ENCODE results near the gene LDLRAD3.
"Not testable (repeated sequence)": the region's sequence is repeated elsewhere in the genome, so short reads cannot be mapped to it uniquely, and the experiment has no call there.

The LDLRAD3 gene

DNA sequence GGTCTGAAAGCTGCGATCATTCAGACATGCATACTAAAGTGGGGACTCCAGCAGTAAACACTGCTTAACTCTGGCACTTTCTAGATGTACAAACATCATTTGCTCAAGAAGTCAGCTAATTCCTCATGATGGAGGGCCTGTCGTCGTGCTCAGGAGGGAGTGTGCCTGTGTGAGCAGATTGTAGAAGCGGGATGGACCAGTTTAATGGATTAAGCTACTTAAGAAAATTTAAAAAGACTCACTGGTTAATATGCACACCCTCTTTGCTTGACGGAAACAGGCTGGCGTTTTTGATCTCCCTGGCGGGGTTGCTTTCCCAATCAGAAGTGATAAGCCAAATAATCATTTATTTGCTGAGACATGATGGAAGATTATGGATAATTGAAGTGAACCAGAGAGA is 79.0 kb downstream of the LDLRAD3 start:
- no peak for DNase-seq

DNA sequence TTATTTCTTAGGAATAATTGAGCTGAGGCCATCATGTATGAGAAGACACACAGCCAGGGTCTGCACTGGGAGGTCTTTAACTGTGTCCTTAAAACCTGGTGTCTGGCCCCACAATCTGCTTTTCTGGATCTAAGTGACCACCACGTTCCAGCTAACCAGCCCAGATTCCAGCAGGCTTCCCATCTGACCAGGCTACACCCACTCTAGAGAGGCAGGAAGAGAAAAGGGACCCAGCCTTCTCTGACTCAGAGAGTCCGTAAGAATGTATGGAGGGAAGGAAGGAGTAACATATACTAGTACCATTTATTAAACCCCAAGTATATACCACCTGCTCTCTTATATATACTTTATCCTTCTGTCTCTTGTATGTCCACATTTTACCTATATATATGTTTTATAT is 80.1 kb downstream of the LDLRAD3 start:
- DNase-seq, result no peak

DNA sequence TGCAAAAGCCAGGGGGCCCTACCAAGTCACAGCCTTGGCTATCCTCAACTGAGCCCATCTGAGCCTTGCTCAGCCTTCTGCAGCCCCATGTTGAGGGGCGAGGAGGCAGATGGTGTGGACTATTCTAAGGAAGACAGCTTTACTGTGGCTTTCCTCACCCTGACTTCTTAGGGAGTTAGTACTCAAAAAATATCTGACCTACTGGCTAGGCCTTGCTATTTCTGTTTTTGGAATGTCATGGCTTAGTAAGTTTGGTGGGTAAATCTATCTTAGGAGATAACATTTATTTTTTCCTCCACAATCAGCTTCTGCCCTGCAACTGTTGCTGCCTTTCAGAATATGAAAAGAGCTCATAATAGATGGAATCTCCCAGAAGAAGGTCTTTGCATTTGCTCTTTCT is 80.9 kb downstream of the LDLRAD3 start:
- DNase-seq, result no peak

DNA sequence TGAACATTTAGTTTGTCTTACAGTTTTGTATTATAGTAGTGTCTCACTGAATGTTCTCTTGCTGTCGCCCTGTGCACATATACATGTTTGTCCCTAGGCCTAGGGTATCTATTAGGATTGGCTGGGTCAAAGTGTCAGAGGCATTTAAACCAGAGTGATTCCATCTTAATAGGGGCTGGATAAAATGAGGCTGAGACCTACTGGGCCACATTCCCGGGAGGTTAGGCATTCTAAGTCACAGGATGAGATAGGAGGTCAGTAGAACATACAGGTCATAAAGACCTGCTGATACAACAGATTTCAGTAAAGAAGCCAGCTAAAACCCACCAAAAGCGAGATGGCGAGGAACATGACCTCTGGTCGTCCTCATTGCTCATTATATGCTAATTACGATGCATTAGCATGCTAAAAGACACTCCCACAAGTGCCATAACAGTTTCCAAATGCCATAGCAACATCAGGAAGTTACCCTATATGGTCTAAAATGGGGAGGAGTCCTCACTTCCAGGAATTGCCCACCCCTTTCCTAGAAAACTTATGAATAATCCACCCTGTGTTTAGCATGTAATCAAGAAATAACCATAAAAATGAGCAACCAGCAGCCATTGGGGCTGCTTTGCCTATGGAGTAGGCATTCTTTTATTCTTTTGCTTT is 82.6 kb downstream of the LDLRAD3 start:
- DNase-seq, result no peak

DNA sequence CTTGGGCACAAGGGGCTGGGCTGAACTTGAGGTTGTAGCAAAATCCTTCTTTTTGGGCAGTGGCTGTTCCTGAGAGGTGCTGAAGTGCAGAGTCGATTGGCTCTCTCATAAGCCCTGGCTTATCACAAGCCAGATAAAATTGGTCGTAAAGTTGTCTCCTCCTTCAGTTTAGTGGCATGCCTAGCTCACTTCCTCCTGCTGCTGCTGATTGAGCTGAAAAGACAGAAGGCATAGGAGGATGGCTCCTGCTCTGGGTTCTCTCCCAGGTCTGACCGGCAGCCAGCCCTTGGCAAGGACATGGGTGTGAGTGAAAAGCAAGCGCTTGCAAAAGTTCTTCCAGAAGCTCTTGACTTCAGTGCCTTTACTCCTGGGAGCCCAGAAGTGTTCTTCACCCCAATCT is 83.9 kb downstream of the LDLRAD3 start:
- DNase-seq, result no peak

DNA sequence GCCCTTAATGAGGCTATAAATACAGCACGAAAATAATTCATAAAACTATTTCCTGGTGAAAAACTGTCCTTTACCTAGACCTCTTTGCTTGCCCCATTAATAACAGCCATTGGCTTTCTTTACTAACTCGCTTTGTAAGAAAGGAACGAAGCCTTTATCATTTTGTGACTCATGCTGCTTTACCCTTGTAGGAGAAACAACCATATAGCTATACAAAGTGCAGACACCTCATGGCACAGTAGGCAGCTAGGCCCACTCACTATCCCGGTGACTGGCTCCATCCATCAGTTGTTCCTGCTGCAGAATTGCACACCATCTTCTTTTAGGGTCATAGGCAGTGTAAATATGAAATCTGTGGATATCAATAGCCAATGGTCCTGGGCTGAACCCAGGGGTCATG is 85.8 kb downstream of the LDLRAD3 start:
- no peak for DNase-seq

DNA sequence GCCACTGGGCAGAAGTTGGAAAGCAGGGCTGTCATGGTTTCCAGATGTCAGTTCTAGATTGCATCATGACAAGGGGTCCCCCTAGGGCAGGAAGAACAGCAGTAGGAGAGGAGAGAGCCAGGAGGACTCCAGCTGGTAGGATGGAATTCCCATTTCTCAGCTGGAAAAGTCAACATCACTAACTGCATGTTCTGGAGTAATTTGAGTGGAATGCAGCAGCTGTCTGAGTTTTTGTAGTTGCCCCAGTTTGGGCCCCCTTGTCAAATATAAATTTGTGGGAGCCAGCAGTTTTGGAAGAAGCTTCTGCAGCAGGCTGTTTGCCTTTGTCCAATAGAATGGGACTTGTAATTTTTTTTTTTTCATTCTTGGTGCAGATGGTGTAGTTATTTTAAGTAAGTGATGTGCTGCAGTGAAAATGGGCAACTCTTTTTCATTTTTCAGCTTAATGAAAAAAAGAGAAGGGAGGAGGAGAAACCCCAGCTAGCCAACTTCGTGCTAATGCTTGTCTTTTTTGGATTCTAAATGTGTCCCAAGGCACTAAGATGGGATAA is 86.9 kb downstream of the LDLRAD3 start:
- DNase-seq, result peak; percentile 35

DNA sequence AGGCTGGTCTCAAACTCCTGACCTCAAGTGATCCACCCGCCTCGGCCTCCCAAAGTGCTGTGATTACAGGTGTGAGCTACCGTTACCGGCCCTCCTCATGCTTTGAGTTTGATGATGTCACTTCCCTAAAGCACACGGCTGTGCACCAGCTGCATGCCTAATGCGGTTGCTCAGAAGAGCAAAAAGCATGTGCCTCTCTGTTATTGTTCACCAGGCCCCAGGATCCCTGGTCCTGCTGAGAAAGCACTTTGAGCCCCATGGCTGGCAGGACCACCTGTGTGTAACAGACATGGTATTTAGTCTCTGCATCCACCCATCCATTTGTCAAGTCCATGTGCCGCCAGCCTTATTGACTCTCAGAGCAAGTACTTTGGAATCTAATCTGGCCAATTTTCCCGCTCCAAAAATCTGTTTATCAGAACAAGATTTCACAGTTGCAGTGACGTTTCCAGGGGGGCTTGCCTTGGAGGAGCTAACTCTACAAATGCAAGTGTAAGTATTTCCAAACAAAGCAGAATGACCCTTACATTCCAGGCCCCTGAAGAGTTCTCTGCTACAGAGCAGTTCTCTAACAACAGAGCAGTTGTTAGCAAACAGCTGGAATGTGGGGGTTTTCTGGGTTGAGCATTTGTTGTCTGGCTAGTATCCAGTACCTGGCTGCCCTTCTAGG is 89.4 kb downstream of the LDLRAD3 start:
- DNase-seq, result no peak

DNA sequence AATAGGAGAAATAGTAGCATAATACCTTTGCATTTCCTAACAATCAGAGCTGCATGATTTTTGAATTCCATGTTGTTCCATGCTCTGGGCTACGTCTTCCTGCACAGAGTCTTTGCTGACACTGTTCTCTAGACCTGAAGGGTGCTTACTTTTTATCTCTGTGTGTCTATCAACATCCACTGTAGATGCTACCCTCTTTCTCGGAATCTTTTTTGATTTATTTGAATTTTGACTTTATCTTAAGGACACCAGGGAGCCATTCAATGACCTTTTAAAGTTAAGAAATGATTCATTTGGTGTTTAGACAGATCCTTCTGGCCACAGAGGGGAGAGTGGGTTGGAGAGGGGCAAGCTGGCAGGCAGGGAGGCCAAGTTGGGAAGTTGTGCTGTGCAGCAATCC is 90.1 kb downstream of the LDLRAD3 start:
- no peak for DNase-seq

DNA sequence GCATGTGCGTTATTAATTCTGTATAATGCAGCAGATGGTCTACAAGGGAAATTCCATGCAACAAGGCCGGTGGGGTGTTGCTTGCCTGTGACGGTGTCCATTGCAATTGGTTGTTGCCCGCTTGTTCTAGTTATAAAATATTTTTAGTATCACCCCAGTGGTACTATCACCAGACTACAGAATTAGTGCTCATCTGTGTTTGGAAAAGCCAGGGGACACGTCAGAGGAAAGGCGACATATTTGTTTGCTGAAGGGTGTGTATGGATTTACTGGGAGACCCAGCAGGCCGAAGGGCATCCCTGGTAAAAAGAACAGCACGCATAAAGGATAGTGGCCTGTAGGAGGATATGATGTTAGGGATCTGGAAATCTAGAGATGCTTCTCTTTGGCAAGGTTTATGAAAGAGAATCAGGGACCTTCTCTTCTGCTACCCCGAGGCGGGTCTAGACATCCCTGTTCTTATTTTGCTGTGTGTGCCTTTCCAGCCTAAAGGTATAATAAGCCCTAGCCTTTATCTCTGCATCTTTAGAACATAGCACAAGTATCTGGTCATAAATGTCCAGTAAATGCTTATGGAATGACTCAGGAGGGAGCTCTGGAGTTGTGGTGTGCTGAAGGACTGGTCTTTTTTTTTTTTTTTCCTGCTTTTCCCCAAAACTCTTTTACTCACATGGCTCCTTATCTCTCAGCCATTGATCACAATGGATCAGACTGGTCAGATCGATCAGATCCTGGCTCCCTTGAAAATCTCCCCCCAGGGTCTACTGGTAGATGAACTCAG is 90.9 kb downstream of the LDLRAD3 start:
- DNase-seq, result no peak

DNA sequence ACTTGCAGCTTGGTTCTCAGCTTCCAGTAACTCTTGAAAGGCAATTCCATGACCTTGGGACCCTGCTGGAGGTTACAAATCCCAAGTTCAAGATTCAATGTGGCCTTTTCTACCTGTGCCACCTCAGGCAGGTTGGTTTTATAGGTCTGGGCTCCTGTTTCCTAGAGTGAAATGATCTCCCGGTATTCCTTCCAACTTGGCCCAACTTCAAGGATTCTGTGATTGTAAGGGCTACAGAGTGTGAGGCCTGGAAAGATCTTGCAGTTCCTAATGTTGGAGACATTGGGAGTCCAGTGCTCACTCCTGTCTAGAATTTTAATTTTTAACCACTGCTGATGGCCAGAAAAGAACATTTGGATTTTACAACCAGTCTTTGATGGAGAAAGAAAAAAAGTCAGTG is 91.6 kb downstream of the LDLRAD3 start:
- DNase-seq, result no peak

DNA sequence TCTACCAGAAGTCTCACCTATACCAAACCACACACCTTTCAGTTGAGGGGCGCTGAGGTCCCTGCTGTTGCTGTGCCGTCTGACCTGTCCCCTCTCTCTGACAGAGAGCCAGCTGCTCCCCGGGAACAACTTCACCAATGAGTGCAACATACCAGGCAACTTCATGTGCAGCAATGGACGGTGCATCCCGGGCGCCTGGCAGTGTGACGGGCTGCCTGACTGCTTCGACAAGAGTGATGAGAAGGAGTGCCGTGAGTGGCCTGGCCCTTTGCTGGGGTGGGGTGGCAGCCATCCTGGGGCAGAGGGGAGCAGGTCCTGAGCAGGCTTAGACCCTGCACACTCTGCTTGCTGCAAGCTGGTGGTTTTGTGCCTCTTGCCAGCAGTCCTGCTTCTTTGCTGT is 92.1 kb downstream of the LDLRAD3 start:
- DNase-seq, result no peak

DNA sequence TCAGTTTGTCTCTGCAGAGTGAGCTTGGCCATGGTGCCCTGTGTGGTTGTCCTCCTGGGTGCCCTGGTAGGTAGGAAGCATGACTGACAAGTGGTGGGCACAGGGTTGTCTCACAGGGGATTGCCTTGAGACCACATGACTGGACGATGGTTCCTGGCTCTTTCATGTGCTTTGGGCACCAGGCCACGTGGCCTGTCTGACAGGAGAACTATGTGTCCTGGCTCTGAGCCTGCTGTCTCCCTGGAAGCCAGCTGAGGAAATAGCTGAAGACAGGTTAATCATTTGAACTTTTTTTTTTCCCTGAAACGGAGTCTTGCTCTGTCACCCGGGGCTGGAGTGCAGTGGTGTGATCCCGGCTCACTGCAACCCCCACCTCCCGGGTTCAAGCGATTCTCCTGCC is 93.2 kb downstream of the LDLRAD3 start:
- no peak for DNase-seq

DNA sequence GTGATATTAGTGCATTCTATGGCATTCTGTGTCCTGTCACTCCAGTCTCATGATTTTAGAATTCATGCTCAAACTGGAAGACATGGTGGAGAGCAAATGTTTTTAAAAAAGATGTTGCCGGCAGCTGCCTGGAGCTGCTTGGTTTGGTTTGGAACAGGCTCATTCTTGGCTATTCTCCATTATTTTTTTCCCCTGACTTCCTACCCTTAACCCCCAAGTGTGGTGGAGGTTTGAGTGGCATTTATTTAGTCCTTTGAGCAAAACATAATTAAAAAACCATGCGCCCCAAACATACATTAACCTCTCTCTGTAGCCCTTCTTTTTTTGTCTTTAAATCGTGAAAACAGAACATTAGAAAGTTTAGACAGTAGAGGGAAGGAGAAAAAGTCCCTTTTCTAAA is 94.7 kb downstream of the LDLRAD3 start:
- no peak for DNase-seq

DNA sequence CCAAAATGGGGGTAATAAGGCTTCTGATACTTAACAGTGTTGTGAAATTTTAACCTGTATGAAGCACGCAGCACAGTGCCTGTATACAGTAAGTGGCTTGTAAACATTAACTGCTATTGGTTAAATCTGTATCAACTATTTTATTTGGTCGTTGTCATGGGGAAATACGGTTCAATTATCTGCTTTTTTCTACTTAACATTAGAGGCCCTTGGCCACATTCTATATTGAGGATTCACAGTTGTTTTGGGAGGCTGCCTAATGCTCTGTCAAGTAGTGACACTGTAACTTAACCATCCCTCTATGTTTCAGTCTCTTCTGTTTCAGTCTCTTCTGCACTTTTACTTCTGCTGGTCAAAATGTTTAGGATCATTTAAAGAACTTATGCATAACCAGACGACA is 95.6 kb downstream of the LDLRAD3 start:
- DNase-seq, result no peak

DNA sequence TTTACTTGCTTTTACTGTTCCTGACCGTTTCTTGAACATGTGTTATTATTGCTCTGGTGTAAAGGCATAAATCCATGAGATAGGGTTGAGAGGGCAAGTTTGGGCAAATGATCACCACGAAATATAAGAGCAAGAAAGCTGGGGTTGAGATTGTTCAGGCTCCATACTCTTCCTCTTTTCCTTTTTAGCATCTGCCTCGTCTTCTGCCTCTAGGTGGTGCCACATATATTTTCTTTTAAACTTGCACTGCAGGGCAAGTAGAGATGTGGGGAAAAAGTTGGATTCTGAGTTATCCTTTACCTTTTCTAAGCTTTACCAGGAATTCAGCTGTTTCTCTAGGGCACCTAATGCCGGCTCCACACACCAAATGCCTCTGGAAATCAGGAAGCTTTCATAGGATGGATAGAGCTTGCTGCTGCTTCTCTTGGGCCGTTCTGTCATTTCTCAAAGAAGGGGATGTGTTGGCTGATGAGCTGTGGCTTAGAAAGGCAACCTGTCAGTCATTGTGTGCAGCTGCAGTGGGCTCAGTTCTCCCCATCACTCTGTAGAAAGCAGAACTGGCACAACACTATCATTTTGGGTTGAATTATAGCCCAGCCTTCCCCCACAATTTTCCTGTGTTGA is 98.2 kb downstream of the LDLRAD3 start:
- no peak for DNase-seq

DNA sequence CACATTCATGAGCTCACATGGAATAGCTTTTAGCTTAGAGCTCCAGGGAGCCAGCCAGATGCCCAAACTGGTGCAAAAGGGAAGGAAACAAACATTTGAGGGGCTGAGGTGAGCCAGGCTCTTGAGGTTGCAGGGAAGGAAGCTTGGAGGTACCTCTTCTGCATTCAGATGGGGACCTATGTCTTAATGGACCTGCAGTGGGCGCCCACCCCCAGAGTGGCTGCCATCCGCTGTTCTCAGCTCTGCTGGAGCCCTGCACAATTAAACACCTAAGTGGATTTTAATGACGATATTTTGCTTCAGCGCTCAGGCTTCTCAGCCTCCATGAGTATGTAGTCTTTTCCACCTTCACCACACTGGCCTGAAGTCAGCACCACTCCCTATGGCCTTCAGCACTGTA is 100.8 kb downstream of the LDLRAD3 start:
- DNase-seq, result no peak

DNA sequence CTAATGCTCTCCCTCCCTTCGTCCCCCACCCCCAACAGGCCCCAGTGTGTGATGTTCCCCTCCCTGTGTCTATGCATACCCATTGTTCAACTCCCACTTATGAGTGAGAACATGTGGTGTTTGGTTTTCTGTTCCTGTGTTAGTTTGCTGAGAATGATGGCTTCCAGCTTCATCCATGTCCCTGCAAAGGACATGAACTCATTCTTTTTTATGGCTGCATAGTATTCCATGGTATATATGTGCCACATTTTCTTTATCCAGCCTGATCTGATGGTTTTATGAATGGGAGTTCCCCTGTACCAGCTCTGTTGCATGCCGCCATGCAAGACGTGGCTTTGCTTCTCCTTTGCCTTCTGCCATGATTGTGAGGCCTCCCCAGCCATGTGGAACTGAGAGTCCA is 102.1 kb downstream of the LDLRAD3 start:
- DNase-seq, result not testable (repeated sequence)

DNA sequence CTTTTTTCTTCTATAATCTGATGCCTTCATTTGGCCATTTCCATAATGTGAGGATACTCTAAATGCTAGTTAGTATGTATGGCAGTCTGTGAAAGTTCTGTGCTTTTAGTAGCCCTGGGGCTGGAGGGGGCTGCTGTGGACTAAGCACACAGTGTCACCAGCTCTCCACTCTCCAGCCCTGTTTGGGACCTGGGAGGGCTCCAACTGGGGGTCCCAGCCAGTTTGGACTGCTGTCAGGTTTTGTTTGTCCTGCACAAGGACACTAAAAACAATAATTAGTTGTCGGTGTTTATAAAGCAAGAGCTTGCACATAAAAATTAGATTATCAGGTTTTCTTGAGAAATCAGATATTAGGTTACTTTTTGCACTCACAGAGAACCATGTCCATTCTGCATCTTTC is 103.1 kb downstream of the LDLRAD3 start:
- no peak for DNase-seq

DNA sequence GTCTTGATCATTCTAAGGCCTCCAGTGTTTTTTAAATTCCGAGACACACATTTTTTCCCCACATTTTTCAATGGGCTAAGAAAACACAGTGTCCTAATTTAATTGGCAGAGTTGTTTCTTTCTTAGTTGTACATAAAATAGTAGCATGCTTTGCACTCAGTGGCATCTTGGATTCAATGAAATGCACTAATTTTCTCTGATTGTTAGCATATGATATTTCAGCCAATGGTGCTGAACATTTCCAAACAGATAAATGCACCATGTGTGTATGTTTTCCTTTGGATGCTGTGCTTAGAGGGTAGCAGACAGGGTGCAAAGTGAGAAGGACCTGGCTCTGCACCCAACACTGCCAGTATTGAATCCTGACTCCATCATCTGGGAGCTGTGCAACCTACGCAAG is 103.5 kb downstream of the LDLRAD3 start:
- DNase-seq, result no peak

DNA sequence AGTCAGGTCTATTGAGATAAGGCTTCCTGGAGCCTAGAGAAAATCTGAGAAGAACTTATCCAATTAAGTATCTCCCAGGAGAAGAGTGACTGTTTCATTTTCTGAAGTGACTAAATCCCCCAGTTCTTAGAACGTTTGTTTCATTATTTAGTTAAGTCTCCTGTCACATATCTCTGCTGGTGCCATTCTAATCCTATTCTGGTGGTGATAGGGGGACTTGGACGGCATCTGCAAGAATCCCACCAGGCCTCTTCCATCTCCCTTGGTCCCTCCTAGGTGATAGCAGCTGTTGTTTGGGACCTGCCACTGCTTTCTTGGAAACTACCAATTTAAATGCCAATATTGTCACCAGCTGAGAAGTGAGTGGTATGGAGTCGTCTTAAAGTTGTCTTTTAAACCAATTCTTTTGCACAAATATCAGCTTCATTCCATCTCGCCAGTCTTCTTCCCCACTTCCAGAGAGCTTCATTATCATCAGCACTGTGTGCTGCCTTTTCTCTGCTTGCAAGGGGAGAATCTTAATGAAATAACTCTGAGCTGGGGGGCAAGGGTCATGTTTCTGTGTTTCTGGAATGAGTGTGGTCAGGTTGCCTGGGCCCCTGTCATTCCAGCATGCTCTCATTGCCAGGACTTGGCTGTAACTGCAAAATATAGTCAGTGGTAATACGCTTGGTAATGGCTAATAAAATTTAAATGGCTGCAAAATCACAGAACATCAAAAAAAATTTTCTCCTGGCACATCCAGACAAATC is 104.8 kb downstream of the LDLRAD3 start:
- peak; percentile 34 for DNase-seq

DNA sequence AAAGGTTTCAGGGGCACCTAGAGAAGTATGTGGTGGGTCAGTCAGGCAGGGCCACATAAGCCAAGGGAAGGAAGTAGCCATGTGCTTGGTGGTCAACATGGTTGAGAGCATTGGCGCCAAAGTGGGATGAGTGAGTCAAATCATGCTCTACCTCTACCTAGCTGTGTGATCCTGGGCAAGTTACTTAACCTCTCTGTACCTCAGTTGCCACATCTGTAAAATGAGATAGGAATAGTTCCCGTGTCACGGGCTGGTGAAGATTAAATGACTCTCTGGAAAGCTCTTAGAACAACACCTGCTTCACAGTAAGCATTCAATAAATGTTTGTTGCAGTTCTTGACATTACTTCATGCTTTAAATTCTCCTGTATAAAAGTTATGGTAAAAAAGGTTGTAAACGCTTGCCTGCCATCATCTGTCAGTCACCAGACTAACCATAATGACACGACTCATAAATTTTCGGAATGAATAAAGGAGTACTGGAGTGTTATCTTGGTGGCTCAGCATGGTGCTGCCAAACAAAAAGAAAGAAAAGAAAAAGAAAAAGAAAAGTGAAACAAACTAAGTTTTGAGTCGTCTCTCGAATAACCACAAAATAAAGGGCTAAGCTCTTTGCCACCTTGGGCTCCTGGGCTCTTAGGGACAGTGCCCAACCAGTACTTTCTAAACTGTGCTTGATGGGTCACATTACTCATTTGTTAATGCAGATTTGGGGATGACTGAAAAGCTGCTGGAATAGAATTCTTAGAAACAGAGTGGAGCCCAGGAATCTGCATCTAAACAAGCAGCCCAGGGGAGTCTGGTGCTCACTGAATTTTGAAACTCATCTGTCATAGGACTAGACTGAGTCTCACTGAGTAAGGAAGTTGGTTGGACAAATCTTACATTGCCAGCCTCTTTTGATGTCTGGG is 107.6 kb downstream of the LDLRAD3 start:
- DNase-seq, result no peak

Measured in eye (tissue), 1 donor.